HG03354 (cell line): ENCODE measurements around the gene IGSF5.

Experiments
- ATAC-seq: cut with Tn5 transposase; IDR thresholded peaks from one replicate; pipeline ENCODE4 v1.9.1; 2021; ENCODE audit warnings: mild to moderate bottlenecking; ENCODE audit not compliant: unreplicated experiment, poor library complexity, severe bottlenecking

Gene IGSF5

DNA sequence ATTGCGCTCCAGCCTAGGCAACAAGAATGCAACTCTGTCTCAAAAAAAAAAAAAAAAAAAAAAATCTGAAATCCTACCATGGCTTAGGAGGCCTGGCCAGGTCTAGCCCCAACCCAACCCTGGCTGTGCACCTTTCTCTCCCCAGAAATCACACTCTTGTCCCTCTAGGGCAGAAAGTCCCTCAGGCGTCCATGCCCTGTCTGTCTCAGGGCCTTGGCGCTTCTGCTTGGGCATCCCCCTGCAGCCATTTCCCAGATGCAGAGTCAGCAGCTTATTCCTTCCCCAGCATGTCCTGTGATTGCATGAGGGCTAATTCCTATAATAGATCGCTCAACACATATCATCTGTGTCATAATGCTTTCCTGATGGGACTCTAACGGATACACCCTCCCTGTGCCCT, 65.0 kb downstream of the IGSF5 start:
- ATAC-seq: no peak

DNA sequence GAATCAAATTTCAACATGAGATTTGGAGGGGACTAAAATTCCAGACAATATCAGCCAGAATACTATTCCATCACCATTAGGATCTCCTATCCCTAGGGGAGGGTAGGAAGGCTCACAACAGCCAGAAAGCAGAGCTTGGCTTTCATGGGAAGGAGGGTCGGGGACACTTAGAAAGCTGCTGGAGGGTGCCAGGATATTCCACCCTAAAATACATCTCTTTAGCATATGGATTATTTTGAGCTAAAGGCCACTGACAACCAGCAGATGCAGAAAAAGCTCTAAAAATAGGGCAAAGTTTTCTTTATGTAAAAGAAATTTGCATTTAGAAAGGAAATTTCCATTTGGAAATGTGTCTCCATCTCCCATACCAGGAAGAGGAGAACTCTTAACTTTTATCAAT, 68.0 kb downstream of the IGSF5 start:
- ATAC-seq: no peak

DNA sequence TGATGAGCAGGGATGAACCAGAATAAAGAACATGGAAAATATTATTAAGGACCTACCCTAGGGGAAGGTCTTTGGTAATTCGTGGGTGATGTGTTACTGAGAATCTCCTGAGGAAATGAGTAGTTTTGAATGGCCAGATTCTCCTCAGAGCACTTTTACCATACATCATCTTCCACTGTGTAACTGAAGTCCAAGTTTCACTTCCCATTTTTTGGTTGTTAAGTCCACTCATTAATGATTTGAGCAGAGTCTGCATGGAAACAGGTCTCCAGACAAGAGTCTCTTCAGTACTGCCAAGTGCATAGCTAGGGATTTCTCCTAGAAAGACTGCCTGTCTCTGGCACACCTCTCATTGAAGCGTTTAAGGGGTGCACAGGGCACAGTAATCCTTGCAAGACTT, 73.6 kb downstream of the IGSF5 start:
- ATAC-seq: no peak

DNA sequence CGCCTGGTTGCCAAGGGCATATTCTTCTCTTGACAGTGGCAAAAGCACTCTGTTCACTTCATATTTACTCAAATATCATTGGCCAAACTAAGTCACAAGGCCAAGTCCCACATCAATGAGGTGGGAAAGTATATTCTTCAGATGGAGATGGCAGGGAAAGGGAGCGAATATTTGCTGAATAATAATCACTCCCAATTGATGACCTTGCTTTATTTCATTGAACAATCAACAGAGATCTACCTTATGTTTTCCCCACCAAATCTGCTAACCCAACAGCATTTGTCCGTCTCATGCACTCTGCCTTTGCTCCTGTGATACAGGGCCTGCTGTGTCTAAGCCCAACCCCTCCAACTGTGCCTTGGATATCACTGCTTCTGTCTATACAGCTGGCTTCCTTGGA, 77.1 kb downstream of the IGSF5 start:
- ATAC-seq: no peak

DNA sequence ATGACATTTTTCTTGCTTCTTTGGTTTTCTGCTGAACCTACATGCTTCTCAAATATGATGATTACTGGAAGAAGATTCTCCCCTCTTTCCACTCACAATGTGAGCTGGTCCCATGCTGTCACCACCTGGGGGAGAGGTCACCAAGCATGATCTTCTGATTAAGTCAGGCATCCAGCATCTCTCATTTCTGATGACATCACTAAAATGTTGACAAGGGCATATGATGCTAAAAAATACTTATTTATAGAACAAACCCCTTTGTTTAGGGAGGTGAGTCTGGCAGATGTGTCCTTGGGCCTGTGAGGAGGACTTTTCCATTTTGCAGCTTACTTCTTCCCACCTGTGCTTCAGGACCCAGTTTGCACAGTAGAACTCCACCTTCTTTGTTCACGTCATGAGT, 80.3 kb downstream of the IGSF5 start:
- ATAC-seq: no peak

DNA sequence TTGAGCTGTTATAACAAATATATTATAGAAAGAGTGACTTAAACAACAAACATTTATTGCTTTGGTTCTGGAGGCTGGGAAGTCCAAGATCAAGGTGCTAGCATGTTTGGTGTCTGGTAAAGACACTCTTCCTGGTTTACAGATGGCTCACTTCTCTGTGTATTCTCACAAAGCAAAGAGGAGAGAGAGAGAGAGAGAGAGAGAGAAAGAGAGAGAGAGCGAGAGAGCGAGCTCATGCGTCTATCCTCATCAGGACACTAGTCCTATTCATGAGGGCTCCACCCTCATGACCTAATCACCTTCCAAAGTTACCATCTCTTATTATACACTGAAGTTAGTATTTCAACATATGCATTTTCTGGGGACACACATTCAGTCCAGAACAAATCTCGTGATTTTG, 89.6 kb downstream of the IGSF5 start:
- no peak for ATAC-seq

DNA sequence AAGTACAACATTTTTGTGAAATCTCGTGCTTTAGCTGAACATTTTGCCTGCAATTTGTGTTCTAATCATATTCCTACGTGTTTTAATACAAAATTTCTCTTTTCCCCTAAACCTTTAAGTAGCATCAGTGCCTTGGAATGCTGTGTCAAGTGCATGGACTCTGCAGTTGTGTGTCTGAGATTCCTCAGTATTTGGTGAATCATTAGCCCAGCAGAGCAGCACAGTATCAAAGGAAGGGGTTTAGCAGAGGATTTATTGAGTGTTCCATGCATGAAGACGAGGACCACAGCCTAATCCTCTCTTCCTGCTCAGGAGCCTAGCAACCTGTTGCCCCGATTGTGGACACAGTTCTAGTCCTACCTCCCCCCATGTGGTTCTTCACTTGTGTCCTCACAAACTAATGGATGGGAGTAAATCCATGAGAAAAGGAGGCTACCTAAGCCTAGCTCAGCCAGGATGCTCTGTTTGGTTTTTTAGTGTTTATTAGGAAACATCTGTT, 92.9 kb downstream of the IGSF5 start:
- ATAC-seq: no peak

DNA sequence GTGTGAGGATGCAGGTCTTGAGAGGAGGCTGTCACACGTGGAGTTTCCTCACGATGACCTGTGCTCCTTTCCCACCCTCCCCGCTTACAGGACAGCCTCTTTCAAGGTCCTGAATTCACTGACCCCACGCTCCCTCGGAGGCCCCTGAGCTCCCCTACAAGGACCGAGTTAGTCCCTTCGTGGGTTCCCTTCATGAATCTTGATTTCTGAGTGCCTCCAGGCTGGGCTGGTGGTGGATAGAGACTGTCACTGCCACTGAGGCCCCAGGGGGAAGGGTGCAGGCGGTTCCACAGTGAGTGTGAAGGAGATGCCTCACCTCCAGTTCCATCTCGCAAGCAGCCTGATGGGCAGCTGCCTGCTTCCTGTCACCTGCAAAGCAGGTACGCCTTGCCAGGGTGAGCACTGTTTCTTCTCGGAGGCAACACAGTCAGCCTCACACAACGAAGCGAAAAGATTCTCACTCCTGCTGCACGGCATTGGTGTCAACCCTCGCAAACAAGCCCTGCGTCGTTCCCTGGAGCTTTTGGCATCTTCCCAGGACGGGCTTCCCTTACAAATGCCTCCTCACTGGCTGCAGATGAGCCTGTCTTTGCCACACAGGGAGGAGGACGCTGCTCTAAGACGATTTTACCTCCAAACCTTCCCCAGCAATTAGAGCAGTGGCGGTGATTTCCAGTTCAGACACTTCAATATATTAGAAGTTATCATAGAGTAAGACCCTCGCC, 95.6 kb downstream of the IGSF5 start:
- ATAC-seq: no peak

DNA sequence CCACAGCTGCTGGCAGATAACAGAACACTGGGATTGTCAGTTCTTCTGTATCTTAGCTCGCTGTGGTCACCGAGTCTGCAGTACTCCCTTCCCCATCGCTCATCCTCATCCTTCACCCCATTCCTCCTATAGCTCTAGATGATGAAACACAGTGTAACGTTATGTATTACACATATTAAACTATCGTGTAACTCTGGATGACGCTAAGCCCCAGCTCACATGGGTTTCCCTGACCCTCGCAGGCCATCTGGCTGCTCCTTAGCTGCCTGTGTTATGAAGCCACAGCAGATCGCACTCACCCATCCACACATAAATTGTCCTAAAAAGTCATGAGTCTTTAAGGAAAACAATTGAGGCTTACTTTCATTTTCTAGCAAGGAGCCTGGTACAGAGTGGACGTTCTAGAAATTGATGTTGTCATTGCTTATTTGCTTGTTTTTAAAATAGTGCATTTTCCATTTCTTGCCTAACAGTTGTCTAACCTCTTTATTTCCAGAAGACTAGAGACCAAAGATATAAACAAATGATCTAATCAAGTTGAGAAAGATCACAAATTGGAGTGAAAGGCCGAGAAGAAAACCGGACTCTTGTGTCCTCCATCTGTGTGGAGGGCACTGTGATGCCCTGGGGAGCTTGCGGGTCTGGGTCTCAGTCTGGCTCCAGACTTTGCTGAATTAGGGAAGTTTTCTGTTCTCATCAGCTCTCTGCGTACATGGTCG, 97.9 kb downstream of the IGSF5 start:
- no peak for ATAC-seq

DNA sequence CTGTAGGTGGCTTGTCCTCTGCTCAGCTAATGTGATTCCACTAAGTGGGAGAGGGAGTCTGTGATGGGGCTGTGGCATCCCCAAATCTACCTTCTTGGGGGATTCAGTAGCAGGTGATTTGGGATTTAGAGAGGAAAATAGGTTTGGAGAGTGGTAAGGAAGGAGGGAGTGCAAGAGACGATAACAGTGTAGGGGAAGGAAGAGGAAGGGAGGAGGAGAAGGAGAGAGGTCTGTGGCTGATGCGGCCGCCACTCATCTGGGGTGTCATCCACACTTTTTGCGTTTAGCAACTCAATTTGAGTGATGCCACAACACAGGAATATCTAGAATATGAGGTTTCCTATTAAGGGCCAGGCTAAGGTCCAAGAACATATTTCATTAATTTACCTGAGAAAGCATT, 98.5 kb downstream of the IGSF5 start:
- no peak for ATAC-seq

DNA sequence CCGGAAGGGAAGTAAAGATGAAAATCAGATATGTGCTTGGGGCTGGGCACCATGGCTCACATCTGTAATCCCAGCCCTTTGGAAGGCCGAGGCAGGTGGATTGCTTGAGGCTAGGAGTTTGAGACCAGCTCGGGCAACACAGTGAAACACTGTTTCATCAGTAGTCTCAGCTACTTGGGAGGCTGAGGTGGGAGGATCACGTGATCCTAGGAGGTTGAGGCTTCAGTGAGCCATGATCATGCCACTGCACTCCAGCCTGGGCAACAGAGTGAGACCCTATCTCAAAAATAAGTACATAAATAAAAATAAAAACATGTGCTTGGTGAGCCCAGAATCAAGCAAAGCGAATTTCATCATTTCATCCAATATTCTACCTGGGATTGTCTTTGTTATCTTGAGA, 98.9 kb downstream of the IGSF5 start:
- ATAC-seq: no peak

DNA sequence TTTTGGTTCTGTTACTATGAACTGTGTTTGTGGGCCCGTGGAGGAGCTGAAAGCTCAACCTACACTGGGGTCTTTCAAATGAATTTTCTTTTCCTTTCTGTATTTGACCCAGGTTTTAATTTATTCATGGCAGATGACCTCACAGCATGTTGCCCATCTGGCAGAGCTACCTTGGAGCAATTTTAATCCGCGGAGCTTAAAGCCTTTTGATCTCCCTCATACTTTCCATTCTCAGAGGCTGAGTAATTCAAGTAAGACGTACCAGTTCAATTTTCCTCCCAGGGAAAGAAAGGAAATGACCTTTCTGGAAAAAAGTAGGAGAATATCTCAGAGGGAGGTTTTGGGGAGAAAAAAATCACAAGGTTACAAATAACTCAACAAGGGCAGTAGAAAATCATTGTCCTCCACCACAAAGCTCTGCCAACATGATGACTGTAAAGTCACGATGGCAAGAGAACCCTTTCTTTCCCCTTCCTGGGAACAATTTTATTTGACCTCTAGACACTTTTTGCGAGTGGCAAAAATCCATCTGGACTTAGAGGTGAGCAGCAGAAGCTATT, 100.7 kb downstream of the IGSF5 start:
- no peak for ATAC-seq

DNA sequence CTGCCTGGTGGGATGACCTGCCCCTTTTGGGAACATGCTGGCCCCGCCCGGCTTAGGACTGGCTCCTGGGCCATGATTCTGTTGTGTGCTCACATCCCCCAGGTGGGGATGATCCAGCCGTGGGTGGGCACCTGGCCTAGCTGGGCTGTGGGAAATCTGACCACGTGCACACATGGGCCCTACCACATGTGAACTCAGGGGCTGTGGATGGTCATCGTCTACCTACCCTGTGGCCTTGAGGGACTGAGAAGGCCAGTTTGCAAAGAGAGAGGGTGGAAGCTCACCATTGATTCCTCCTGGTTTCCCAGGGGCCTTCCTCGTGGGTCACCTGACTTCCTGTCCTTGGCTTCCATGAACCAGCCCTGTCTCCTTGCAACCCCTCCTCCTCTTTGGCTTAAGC, 102.9 kb downstream of the IGSF5 start:
- ATAC-seq: no peak

DNA sequence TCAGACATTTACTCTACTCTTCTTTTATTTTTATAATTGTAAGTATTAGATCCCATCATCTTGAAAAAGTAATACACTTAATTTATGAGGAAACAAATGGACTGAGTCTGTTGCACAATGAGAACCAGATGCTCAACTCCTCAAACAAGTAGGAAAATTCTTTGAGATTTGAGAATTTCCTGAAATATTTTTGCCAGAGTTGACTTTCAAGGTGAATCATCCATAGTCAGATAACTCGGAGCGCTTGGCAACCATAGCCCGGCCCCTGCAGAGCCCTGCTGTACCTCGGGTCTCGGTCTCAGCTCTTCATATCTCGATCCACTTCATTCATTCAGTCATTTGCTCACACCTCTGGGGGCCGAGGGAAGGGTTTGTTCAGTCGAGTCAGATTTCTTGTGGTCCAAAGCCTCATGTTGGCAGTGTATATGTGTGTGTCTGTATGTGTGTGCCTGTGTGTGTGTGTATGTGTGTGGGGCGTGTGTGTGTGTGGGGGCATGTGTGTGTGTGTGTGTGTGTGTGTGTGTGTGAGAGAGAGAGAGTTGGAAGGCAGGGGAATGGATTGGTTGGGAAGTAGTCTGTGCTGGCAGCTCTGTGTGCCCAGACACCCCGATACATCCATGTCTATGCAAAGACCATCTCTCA, 104.2 kb downstream of the IGSF5 start:
- ATAC-seq: no peak

DNA sequence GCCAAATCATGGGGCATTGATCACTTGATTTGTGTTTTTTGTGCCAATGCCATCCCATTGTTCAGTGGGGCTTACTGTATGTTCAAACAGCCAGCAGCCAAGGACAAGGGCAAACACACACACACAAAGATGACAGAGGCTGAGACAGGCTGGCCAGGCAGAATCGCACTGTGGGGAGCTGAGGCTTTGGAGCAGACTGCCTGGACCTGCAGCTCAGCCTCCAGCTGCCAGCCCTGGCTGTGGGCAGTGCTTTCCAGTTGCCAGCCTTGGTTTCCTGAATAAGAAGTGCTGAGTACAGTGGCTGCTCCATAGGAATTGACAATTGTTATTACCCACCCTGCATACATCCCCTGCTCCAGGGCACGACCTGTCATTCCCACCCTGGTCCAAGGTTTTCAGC, 105.3 kb downstream of the IGSF5 start:
- no peak for ATAC-seq

DNA sequence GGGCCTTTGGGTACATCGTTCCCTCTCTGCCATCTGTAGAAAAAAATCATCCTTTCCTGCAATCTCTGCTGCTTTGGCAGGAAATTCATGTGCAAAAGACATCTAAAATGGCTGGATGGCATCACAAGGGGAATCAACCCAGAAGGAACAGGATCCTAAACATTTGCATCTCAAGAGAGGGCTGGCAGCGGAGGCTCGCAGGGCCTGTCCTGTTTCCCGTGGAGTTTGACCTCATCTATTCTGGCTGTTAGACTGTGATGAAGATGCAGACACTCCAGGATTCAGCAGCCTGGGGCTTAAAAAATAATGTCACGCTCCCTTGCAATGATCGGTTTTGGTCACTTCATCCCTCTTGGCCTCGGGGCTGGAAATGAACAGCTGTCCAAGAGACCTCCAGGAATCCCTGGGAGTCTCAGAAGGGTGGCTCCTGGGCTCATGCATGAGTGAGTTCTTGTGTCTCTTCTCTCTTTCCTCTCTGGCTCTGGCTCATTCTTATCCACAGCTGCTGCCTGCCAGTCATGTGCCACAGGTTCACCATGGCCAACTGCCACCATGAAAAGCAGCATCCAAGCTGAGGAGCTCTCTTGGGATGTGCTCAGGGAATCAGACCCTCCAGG, 106.1 kb downstream of the IGSF5 start:
- no peak for ATAC-seq
